BJ (cell line): ENCODE results near the gene TP53AIP1. TPM values are rescaled to one million over a fixed set of nuclear protein-coding genes. Genes with fewer than 3 reads are reported as not detected.

Experiments
- CTCF ChIA-PET: fragments of 350-600 bp; formaldehyde crosslinking; extraction: SDS; loops from one replicate; lab custom pipeline; 2021; ENCODE audit warnings: antibody characterized with exemption, inconsistent platforms; lab: Yijun Ruan, JAX
- POLR2A ChIA-PET: fragments of 300-600 bp; sonication (Branson Sonifier 250); formaldehyde crosslinking; extraction: SDS; loops from one replicate; lab custom pipeline; 2021; ENCODE audit warnings: antibody characterized with exemption; lab: Charles Lee
- DNase-seq: peaks from one replicate; pipeline ENCODE4 v3.0.0-alpha.2; 2011; ENCODE audit warnings: low read depth
- H3K27me3 ChIP-seq: 2 replicates; pipeline ENCODE4 v1.6.0; 2011; ENCODE audit warnings: low read length; ENCODE audit not compliant: control insufficient read depth, insufficient read depth
- H3K36me3 ChIP-seq: 2 replicates; pipeline ENCODE4 v1.5.1; 2011; ENCODE audit warnings: low read length; ENCODE audit not compliant: control insufficient read depth, insufficient read depth
- H3K4me3 ChIP-seq: 2 replicates; pipeline ENCODE4 v1.5.1; 2011; ENCODE audit warnings: low read depth, mild to moderate bottlenecking, control low read depth, low read length
- polyA plus RNA-seq: library from polyadenylated mRNA; depleted of rRNA; stranded (reverse); fragments of >200 nt; gene quantifications from 2 replicates; pipeline ENCODE4 v1.2.3, GENCODE V29; 2011
- TF ChIP-seq, protein P1 (sequence below): IDR thresholded peaks from 2 replicates; pipeline ENCODE4 v1.5.1; 2011; ENCODE audit warnings: low read depth, mild to moderate bottlenecking, control low read depth, inconsistent platforms, low read length, moderate library complexity; ENCODE audit not compliant: insufficient read depth

TP53AIP1 gene
- polyA plus RNA-seq, 1 experiment: not detected

DNA sequence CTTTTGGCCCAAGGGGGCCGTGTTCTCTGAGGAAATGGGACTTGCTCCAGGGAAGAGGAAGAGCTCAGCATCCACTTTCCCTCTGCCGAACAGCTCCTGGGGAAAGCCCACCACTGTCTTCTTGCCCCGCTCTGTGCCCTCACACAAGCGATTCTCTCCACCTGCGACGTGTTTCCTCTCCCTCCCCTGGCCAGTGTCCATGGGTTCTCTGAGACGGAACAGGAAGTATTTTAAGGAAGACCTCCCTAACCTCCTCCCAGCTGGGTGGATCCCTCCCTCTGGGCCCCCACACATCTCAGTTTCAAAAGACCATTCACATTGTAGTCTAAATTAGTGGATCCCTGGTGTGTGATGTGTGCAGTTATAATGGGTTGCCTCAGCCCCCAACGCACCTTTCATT is 1.6 kb downstream of the TP53AIP1 start:
- H3K4me3 ChIP-seq: no peak overlapping the region
- ChIA-PET POLR2A (interaction anchor here (0.6 kb wide), 1 partner anchor 12 kb away, joined by 3 read pairs; no protein-coding TSS in a partner anchor), CTCF (interaction anchor here (2.7 kb wide), 1 partner anchor 56 kb away, joined by 18 read pairs; no protein-coding TSS in a partner anchor)
- DNase-seq: no peak
- no peaks in the 10 kb centered on the region for H3K36me3 ChIP-seq
- H3K27me3 ChIP-seq: peaks cover 20% of the 10 kb centered on the region
- TF ChIP-seq, protein P1, sequence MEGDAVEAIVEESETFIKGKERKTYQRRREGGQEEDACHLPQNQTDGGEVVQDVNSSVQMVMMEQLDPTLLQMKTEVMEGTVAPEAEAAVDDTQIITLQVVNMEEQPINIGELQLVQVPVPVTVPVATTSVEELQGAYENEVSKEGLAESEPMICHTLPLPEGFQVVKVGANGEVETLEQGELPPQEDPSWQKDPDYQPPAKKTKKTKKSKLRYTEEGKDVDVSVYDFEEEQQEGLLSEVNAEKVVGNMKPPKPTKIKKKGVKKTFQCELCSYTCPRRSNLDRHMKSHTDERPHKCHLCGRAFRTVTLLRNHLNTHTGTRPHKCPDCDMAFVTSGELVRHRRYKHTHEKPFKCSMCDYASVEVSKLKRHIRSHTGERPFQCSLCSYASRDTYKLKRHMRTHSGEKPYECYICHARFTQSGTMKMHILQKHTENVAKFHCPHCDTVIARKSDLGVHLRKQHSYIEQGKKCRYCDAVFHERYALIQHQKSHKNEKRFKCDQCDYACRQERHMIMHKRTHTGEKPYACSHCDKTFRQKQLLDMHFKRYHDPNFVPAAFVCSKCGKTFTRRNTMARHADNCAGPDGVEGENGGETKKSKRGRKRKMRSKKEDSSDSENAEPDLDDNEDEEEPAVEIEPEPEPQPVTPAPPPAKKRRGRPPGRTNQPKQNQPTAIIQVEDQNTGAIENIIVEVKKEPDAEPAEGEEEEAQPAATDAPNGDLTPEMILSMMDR: no peak

DNA sequence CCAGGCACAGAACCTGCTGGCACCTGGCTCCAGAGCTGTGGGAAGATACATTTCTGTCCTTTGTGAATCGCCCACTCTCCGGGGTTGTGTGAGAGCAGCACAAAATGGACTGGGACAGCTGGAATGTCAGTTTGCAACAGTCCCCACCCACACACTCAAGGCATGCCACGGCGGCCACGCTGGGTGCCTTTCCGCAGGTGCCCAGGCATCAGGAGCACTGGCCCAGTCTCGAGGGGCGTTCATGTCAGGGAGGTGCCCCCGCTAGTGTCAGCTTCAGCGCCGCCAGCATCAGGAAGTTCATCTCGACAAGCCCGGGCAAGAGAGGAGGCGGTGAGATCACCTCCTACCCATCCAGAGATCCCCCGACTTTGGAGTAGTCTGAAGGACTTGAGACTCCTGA is 2.1 kb downstream of the TP53AIP1 start:
- H3K27me3 ChIP-seq: peaks cover 20% of the 10 kb centered on the region
- POLR2A ChIA-PET: no interaction called here
- no peaks in the 10 kb centered on the region for H3K36me3 ChIP-seq
- CTCF ChIA-PET: interaction anchor here (1.1 to 2.7 kb wide), 2 partner anchors 33 to 55 kb away, joined by 3 to 18 read pairs; no protein-coding TSS in a partner anchor
- TF ChIP-seq, protein P1: no peak
- no peak overlapping the region for H3K4me3 ChIP-seq
- no peak for DNase-seq

DNA sequence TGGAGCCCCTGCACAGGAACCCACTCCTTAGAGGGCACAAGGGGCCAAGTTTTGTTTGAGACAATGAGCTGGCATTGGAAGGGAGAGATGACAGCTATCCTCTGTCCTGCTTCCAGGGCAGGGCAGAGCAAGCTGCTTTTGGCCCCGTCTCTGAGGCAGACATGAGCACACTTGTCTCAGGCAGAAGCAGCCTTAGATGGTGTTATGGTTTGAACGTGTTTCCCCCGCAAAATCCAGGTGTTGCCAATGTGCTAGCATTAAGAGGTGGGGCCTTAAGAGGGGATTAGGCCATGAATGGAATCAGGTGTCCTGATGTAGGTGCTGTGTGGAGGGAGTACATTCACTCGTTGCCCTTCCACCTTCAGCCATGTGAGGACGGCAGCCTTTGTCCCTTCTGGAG is 2.5 kb downstream of the TP53AIP1 start:
- DNase-seq: no peak

DNA sequence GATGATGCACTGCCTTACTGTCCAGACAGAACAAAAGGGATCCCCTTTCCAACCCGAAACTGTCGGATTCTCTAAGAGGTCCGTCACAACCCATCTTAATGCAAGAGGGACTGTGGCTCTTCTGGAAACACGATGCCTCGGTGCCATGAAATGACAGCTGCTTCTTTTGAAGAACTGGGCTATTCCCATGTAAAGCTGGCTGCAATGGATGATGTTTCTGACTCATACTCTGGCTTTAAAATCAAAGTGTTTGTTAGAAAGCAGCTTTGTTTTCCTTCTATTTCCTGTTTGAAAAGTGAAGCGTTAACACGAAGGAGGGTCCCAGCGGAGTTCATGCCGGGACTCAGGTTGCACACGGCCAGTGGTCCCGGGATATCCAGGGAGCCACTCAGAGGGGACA is 3.1 kb downstream of the TP53AIP1 start:
- CTCF ChIA-PET: interaction anchor here (1.1 to 2.7 kb wide), 3 partner anchors 32 to 54 kb away, joined by 3 to 18 read pairs (median 5); no protein-coding TSS in a partner anchor
- POLR2A ChIA-PET: interaction anchor here (0.5 kb wide), 1 partner anchor 34 kb away, joined by 10 read pairs; no protein-coding TSS in a partner anchor
- H3K4me3 ChIP-seq: no peak overlapping the region
- TF ChIP-seq, protein P1: no peak
- H3K36me3 ChIP-seq: no peaks in the 10 kb centered on the region
- DNase-seq: no peak
- H3K27me3 ChIP-seq: peaks cover 19% of the 10 kb centered on the region

More for the DNA sequence above, 2.5 kb downstream of the TP53AIP1 start:
- Histone ChIP-seq H3K27me3 (peaks cover 19% of the 10 kb centered on the region), H3K36me3 (no peaks in the 10 kb centered on the region), H3K4me3 (no peak overlapping the region)
- ChIA-PET POLR2A (no interaction called here), CTCF (interaction anchor here (1.1 to 2.7 kb wide), 3 partner anchors 32 to 55 kb away, joined by 3 to 18 read pairs (median 5); no protein-coding TSS in a partner anchor)
- TF ChIP-seq, protein P1: no peak

DNA sequence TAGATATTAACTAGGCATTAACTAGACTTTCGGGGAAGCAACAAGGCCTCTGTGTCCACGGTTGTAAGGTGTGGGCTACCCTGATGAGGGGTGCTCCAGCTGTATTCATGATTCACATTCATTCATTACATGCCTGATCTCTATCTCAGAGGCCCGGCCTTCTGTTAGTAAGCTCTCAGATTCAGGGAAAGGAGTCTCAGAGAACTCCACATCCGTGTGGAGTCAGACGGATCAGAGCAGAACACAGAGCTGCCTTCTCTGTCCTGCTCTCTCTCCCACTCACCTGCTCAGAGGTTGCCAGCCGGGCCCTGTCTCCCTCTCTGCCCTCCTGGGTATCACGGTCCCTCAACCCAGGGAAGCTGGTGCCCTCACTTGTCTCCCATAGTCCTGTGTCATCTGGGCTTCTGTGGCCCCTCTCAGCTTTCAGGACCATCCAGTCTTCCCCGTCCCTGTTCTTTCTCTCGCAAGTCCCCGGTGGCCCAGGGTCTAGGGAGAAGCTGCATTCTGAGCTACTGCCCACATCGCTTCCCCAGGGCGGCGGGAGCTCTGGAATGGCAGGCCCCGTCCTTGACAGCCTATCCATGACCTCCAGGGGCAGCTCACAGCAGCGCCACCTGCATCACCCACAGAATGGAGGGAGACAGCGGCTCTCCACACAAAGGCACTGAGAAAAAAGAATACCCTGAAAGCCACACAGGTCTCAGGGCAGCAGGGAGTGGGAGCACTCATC is 4.3 kb downstream of the TP53AIP1 start:
- CTCF ChIA-PET: interaction anchor here (1.4 to 2.1 kb wide), 2 partner anchors 18 to 54 kb away, joined by 5 read pairs; no protein-coding TSS in a partner anchor
- TF ChIP-seq, protein P1: no peak
- no peak for DNase-seq
- H3K36me3 ChIP-seq: no peaks in the 10 kb centered on the region
- peaks cover 15% of the 10 kb centered on the region for H3K27me3 ChIP-seq
- H3K4me3 ChIP-seq: no peak overlapping the region
- POLR2A ChIA-PET: no interaction called here
